ENCODE data around the gene SEL1L3.

DNA sequence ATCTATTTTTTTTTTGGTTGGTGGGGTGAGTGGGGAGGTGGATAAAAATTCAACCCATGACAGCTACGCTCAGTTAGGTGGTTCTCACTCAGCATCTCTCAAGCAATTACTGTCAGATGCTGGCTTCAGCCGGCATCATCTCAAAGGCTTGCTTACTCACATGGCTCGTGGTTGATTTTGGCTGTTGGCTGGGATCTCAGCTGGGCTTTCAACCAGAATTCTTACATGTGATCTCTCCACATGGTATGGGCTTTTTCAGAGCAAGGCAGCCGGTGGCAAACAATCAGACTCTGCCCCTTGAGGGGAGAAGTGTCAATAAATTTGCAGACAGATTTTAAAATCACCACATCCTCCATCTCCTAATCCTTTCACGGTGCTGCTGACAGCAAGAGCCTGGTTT, 159.9 kb downstream of the SEL1L3 start:
- TF ChIP-seq CTCF (IDR thresholded peaks at IDR 0.05) (no peak), POLR2A (IDR thresholded peaks at IDR 0.05) (no peak)
